KMS-11 (cell line): ENCODE measurements around the gene ZFHX2.

Experiments used
- H2AFZ ChIP-seq: fragments of 200-600 bp; sonication (generic); 2 replicates; pipeline ENCODE4 v1.6.1; 2016; ENCODE audit warnings: antibody characterized with exemption, mixed run types, low read depth
- H3K27ac ChIP-seq: fragments of 200-600 bp; sonication (generic); 2 replicates; pipeline ENCODE4 v1.6.1; 2016; ENCODE audit warnings: mild to moderate bottlenecking, mixed run types
- H3K27me3 ChIP-seq: fragments of 200-600 bp; sonication (generic); 2 replicates; pipeline ENCODE4 v1.6.1; 2017; ENCODE audit warnings: mild to moderate bottlenecking, low read depth, mixed run types, moderate library complexity; ENCODE audit not compliant: insufficient read depth
- H3K36me3 ChIP-seq: fragments of 200-600 bp; sonication (generic); 2 replicates; pipeline ENCODE4 v1.6.1; 2017; ENCODE audit warnings: mild to moderate bottlenecking, mixed run types; ENCODE audit not compliant: insufficient read depth
- H3K4me1 ChIP-seq: fragments of 200-600 bp; sonication (generic); 2 replicates; pipeline ENCODE4 v1.6.1; 2016; ENCODE audit warnings: mild to moderate bottlenecking, low read depth, mixed run types; ENCODE audit not compliant: poor library complexity, severe bottlenecking
- H3K4me2 ChIP-seq: fragments of 200-600 bp; sonication (generic); 2 replicates; pipeline ENCODE4 v1.7.0; 2016; ENCODE audit warnings: mild to moderate bottlenecking, mixed run types
- H3K4me3 ChIP-seq: fragments of 200-600 bp; sonication (generic); IDR thresholded peaks from 2 replicates; pipeline ENCODE4 v1.6.1; 2017; ENCODE audit warnings: low read depth, low read length, mixed read lengths; ENCODE audit not compliant: insufficient read depth
- H3K79me2 ChIP-seq: fragments of 200-600 bp; sonication (generic); 2 replicates; pipeline ENCODE4 v1.6.1; 2016; ENCODE audit warnings: low read depth, mixed run types; ENCODE audit not compliant: insufficient read depth
- H3K9ac ChIP-seq: fragments of 200-600 bp; sonication (generic); 2 replicates; pipeline ENCODE4 v1.6.1; 2016; ENCODE audit warnings: mild to moderate bottlenecking, mixed run types
- H4K20me1 ChIP-seq: fragments of 200-600 bp; sonication (generic); 2 replicates; pipeline ENCODE4 v1.6.1; 2016; ENCODE audit warnings: mild to moderate bottlenecking, mixed run types; ENCODE audit not compliant: insufficient read depth
- TF ChIP-seq, protein P1 (sequence below): fragments of 200-600 bp; sonication (generic); conservative IDR thresholded peaks from 2 replicates; pipeline ENCODE4 v1.6.1; 2017; ENCODE audit warnings: low read depth, mild to moderate bottlenecking, antibody characterized with exemption, low read length, moderate library complexity, mixed read lengths

ZFHX2 gene

DNA sequence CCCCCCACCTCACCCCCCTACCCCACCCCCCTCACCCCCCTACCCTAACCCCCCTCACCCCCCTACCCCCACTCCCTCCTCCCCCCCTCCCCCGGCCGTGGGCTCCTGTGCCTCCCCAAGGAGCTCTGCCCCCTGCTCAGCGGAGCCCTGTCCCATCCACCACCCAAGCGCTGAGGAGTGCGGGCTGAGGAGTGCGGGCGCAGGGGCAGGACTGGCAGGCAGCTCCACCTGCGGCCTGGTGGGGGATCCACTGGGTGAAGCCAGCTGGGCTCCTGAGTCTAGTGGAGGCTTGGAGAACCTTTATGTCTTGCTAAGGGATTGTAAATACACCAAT, 29.4 kb upstream of the ZFHX2 start:
- TF ChIP-seq, protein P1, sequence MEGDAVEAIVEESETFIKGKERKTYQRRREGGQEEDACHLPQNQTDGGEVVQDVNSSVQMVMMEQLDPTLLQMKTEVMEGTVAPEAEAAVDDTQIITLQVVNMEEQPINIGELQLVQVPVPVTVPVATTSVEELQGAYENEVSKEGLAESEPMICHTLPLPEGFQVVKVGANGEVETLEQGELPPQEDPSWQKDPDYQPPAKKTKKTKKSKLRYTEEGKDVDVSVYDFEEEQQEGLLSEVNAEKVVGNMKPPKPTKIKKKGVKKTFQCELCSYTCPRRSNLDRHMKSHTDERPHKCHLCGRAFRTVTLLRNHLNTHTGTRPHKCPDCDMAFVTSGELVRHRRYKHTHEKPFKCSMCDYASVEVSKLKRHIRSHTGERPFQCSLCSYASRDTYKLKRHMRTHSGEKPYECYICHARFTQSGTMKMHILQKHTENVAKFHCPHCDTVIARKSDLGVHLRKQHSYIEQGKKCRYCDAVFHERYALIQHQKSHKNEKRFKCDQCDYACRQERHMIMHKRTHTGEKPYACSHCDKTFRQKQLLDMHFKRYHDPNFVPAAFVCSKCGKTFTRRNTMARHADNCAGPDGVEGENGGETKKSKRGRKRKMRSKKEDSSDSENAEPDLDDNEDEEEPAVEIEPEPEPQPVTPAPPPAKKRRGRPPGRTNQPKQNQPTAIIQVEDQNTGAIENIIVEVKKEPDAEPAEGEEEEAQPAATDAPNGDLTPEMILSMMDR = no peak

DNA sequence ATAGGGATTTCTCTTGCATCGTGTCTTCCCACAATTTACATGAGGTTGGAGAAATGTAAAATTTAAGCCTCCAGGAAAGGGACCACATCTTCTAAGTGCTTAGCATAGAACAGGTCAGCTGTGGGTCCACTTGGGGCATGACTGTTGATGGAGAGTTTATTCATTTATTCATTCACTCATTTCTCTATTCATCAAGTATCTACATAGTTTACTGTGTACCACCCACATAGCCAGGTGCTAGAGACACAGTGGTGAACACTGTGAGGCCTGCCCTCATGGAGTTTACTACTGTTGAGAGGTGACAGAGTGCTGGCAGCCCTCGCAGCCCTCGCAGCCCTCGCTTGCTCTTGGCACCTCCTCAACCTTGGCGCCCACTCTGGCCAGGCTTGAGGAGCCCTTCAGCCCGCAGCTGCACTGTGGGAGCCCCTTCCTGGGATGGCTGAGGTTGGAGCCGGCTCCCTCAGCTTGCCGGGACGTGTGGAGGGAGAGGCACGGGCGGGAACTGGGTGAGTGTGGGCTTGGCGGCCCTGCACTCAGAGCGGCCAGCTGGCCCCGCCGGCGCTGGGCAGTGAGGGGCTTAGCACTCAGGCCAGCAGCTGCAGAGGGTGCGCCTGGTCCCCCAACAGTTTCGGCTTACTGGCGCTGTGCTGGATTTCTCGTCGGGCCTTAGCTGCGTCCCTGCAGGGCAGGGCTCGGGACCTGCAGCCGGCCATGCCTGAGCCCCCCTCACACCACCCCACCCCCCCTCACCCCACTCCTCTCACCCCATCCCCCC, 28.8 kb upstream of the ZFHX2 start:
- H3K4me2 ChIP-seq = no peak overlapping the region

More for the DNA sequence above, 29.4 kb upstream of the ZFHX2 start:
- no peaks in the 10 kb centered on the region for H4K20me1 ChIP-seq
- no peak overlapping the region for H2AFZ ChIP-seq
- no peak overlapping the region for H3K4me2 ChIP-seq
- H3K4me1 ChIP-seq = no peaks in the 10 kb centered on the region
- H3K79me2 ChIP-seq = no peaks in the 10 kb centered on the region
- no peaks in the 10 kb centered on the region for H3K36me3 ChIP-seq
- no peak overlapping the region for H3K4me3 ChIP-seq
- H3K9ac ChIP-seq = no peak overlapping the region
- H3K27me3 ChIP-seq = no peaks in the 10 kb centered on the region
- H3K27ac ChIP-seq = no peak overlapping the region

DNA sequence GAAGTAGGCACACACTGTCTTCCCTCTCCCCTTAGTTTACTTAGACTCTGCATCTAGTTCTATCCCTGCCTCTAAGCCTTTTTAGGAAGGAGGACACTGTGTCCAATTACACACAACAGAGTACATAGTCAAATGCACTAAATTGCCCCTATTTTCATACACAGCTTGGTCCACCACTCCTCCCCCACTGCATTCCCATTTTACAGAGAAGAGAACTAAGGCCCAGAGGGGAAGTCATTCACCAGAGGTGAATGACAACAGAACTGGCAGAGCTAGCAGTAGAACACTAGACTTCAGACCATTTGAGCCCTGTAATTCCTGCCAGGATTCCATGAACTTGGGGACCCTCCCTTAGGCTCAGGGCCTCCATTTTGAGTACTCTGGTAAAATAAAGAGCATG, 28.2 kb upstream of the ZFHX2 start:
- Histone ChIP-seq H3K4me3 (no peak overlapping the region), H2AFZ (no peak overlapping the region), H3K27ac (no peak overlapping the region), H3K36me3 (no peaks in the 10 kb centered on the region), H4K20me1 (no peaks in the 10 kb centered on the region), H3K9ac (no peak overlapping the region), H3K4me1 (no peaks in the 10 kb centered on the region), H3K79me2 (no peaks in the 10 kb centered on the region), H3K27me3 (no peaks in the 10 kb centered on the region), H3K4me2 (no peak overlapping the region)
- TF ChIP-seq, protein P1 = no peak

More for the DNA sequence above, 28.8 kb upstream of the ZFHX2 start:
- Histone ChIP-seq H3K9ac (no peak overlapping the region), H4K20me1 (no peaks in the 10 kb centered on the region), H3K36me3 (no peaks in the 10 kb centered on the region), H3K4me1 (no peaks in the 10 kb centered on the region), H3K27me3 (no peaks in the 10 kb centered on the region), H3K27ac (no peak overlapping the region), H3K4me3 (no peak overlapping the region), H2AFZ (no peak overlapping the region), H3K79me2 (no peaks in the 10 kb centered on the region)
- TF ChIP-seq, protein P1 = no peak

DNA sequence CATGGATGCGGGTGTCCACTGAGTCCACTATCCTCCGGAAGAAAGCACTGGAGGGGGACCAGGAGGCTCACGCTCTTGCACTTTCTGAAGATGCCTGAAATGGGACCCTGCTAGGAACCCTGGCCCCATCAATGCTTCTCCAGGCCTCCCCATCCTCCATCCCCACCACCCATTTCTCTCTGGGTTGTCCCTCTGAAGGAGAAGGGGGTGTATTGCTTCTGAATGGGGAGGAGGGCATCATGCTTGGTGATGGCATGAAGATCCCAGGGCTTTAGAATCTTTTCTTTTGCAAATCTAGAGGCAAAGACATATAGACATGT, 27.7 kb upstream of the ZFHX2 start:
- Histone ChIP-seq H3K4me3 (no peak overlapping the region), H4K20me1 (no peaks in the 10 kb centered on the region), H3K4me1 (no peaks in the 10 kb centered on the region), H3K4me2 (no peak overlapping the region), H3K27me3 (no peaks in the 10 kb centered on the region), H3K27ac (no peak overlapping the region), H3K36me3 (no peaks in the 10 kb centered on the region), H2AFZ (no peak overlapping the region), H3K79me2 (no peaks in the 10 kb centered on the region), H3K9ac (no peak overlapping the region)
- TF ChIP-seq, protein P1 = no peak
